GM23248 (cell line): ENCODE data around the gene PLPP7.
"Not testable (repeated sequence)": the region's sequence is repeated elsewhere in the genome, so short reads cannot be mapped to it uniquely, and the experiment has no call there.

ENCODE experiments used
- EZH2 ChIP-seq: fragments of 200-600 bp; sonication (generic); IDR thresholded peaks from 2 replicates; pipeline ENCODE4 v1.6.1; 2018; ENCODE audit warnings: antibody characterized with exemption, mild to moderate bottlenecking; ENCODE audit not compliant: insufficient read depth, poor library complexity, severe bottlenecking
- EZH2phosphoT487 ChIP-seq: fragments of 200-600 bp; sonication (generic); IDR thresholded peaks from 2 replicates; pipeline ENCODE4 v1.6.1; 2018; ENCODE audit warnings: antibody characterized with exemption, moderate library complexity, mild to moderate bottlenecking, low read depth; ENCODE audit not compliant: insufficient read depth

- TF ChIP-seq EZH2, EZH2phosphoT487: not testable (repeated sequence)
Measured at GRCh38 chr9:131339212-131339611, 49.7 kb downstream of the PLPP7 start.
